ENCODE measurements around the gene SREBF2. TPM values are rescaled to one million over a fixed set of nuclear protein-coding genes. Genes with fewer than 3 reads are reported as not detected.
A peak's percentile ranks its signal among the peaks of the same experiment; 100 is the strongest.

SREBF2 gene
- total and polyA plus RNA-seq, 2 experiments from 2014 or later: 113 to 114 TPM

DNA sequence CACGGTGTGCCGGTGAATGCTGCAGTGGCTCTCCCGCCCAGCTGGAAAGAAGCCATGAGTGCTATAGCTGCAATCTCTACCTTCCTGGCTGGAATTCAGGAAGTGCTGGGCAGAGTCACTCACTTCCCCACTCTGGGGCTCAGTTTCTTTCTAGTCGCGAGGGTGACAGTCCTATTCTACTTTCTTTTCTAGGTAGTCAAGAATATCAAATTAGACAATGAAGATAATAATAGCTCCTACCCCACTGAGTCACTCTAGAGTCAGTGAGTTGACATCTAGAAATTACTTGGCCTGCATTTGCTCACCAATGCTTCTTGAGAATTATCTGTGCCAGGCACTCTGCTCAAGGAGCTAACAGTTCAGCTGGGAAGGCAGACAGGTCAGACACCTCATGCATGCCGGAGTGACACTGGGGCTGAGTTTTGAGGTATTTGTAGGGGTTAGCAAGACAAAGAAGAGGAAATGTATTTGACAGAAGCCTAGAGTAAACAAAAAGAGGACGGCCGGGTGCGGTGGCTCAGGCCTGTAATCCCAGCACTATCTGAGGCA is 110.8 kb downstream of the SREBF2 start:
- no peak overlapping the region for H3K4me2 ChIP-seq
- H3K79me2 ChIP-seq: peaks cover 7% of the 10 kb centered on the region
- no peak overlapping the region for H3K4me3 ChIP-seq
- peaks cover 6% of the 10 kb centered on the region for H3K4me1 ChIP-seq (ENCODE audit: insufficient read depth)
- no peaks in the 10 kb centered on the region for H3K9me3 ChIP-seq (ENCODE audit: low read depth)
- no peak overlapping the region for H2AFZ ChIP-seq
- no peaks in the 10 kb centered on the region for H3K9me2 ChIP-seq (replicated peaks; ENCODE audit: insufficient read depth)
- H3K27ac ChIP-seq: no peak overlapping the region
- TF ChIP-seq, protein P1, sequence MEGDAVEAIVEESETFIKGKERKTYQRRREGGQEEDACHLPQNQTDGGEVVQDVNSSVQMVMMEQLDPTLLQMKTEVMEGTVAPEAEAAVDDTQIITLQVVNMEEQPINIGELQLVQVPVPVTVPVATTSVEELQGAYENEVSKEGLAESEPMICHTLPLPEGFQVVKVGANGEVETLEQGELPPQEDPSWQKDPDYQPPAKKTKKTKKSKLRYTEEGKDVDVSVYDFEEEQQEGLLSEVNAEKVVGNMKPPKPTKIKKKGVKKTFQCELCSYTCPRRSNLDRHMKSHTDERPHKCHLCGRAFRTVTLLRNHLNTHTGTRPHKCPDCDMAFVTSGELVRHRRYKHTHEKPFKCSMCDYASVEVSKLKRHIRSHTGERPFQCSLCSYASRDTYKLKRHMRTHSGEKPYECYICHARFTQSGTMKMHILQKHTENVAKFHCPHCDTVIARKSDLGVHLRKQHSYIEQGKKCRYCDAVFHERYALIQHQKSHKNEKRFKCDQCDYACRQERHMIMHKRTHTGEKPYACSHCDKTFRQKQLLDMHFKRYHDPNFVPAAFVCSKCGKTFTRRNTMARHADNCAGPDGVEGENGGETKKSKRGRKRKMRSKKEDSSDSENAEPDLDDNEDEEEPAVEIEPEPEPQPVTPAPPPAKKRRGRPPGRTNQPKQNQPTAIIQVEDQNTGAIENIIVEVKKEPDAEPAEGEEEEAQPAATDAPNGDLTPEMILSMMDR (IDR thresholded peaks at IDR 0.05; ENCODE audit: poor library complexity): no peak
- no peak for TF ChIP-seq EZH2phosphoT487 (IDR thresholded peaks at IDR 0.05; ENCODE audit: low read depth, severe bottlenecking, unreplicated experiment)
- no peak for TF ChIP-seq EZH2 (IDR thresholded peaks at IDR 0.05; ENCODE audit: borderline replicate concordance)
- no peak for DNase-seq (ENCODE audit: low spot score)
- no peaks in the 10 kb centered on the region for H4K20me1 ChIP-seq (ENCODE audit: insufficient read depth, poor library complexity, severe bottlenecking)
- no peaks in the 10 kb centered on the region for H3K36me3 ChIP-seq (replicated peaks; ENCODE audit: insufficient read depth, low read depth)
- 86% methylated on average over 9 of the region's 9 CpGs for WGBS (ENCODE audit: low lambda C conversion rate, missing lambda C conversion rate)
- no peaks in the 10 kb centered on the region for H3K27me3 ChIP-seq

DNA sequence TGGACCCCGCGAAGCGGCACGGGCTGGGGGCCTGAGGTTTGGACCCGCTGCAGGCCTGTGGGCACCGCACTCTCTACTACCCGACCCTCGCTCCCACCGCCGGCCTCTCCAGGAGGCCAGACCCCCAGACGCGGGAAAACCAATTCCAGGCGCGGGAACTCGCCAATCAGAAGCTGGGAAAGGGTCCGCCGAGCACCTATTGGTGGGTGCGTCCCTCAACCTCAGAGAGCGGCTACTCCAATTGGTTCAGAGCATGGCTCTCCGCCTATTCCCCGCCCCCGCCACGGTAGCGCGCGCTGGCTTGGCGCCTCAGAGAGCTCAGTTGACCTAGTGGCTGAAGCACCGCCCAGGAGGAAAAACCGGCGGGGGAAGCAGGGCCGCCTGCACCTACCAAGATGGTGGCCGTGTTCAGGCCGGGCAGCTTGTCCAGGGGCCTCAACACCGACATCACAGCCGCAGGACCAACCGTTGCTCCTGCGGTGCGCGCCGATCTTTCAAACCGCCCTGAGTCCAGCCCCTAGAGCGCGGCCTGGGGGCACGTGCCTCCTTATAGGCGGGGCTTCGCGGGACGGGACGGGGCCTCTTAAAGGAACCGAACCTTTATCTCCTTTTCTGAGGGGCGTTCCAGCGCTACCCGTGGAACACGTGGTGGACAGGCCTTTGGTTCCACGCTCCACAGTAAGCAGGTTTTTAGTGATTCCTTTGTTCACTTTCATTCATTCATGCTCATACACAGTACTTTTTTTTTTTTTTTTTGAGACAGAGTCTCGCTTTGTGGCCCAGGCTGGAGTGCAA is 113.9 kb downstream of the SREBF2 start, which contains the start of gene CENPM:
CENPM (minus strand) TSS at position 524 of the 795 bp plus-strand sequence; CDS start at position 448, 76 bp downstream.
- Histone ChIP-seq H3K36me3 (replicated peaks; ENCODE audit: insufficient read depth, low read depth) (no peaks in the 10 kb centered on the region), H2AFZ (peak within 1 kb of the TSS; percentile 82), H3K79me2 (peaks cover 7% of the 10 kb centered on the region), H3K4me3 (peak within 1 kb of the TSS; percentile 54), H3K27me3 (no peaks in the 10 kb centered on the region), H3K4me2 (peak within 1 kb of the TSS; percentile 94), H4K20me1 (ENCODE audit: insufficient read depth, poor library complexity, severe bottlenecking) (no peaks in the 10 kb centered on the region), H3K27ac (no peak within 1 kb of the TSS), H3K9me2 (replicated peaks; ENCODE audit: insufficient read depth) (no peaks in the 10 kb centered on the region), H3K4me1 (ENCODE audit: insufficient read depth) (peaks cover 6% of the 10 kb centered on the region), H3K9me3 (ENCODE audit: low read depth) (no peaks in the 10 kb centered on the region)
- under 1% methylated on average over 55 of the region's 56 CpGs for WGBS (ENCODE audit: low lambda C conversion rate, missing lambda C conversion rate)
- TF ChIP-seq EZH2 (IDR thresholded peaks at IDR 0.05; ENCODE audit: borderline replicate concordance) (no peak), EZH2phosphoT487 (IDR thresholded peaks at IDR 0.05; ENCODE audit: low read depth, severe bottlenecking, unreplicated experiment) (no peak)
- TF ChIP-seq, protein P1 (IDR thresholded peaks at IDR 0.05; ENCODE audit: poor library complexity): no peak
- DNase-seq (ENCODE audit: low spot score): peak; percentile 96

DNA sequence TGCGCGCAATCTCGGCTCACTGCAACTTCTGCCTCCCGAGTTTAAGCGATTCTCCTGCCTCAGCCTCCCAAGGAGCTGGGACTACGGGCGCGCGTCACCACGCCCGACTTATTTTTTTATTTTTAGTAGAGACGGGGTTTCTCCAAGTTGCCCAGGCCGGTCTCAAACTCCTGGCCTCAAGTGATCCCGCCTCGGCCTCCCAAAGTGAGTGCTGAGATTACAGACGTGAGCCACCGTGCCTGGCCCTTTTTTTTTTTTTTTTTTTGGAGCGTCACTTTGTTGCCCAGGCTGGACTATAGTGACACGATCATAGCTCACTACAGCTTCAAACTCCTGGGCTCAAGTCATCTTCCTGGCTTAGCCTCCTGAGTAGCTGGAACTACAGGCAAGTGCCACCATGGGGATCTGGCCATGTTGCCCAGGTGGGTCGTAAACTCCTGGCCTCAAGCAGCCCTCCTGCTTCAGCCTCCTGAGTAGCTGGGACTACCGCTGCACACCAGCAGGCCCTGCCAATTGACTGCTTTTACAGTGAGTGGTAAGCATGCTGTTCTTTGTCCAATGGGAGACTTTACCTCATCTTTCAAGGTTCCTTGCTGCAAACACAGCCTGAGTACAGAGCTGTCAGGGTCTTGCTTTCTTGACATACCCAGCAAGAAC is 114.6 kb downstream of the SREBF2 start:
- Histone ChIP-seq H3K79me2 (peaks cover 7% of the 10 kb centered on the region), H4K20me1 (ENCODE audit: insufficient read depth, poor library complexity, severe bottlenecking) (no peaks in the 10 kb centered on the region), H3K36me3 (replicated peaks; ENCODE audit: insufficient read depth, low read depth) (no peaks in the 10 kb centered on the region), H2AFZ (peak overlapping the region; percentile 27), H3K4me3 (no peak overlapping the region), H3K4me1 (ENCODE audit: insufficient read depth) (peaks cover 6% of the 10 kb centered on the region), H3K9me3 (ENCODE audit: low read depth) (no peaks in the 10 kb centered on the region), H3K9me2 (replicated peaks; ENCODE audit: insufficient read depth) (no peaks in the 10 kb centered on the region), H3K27me3 (no peaks in the 10 kb centered on the region), H3K27ac (no peak overlapping the region), H3K4me2 (peak overlapping the region; percentile 94)
- WGBS (ENCODE audit: low lambda C conversion rate, missing lambda C conversion rate): 91% methylated on average over 16 of the region's 21 CpGs
- TF ChIP-seq, protein P1 (IDR thresholded peaks at IDR 0.05; ENCODE audit: poor library complexity): no peak
- TF ChIP-seq EZH2 (IDR thresholded peaks at IDR 0.05; ENCODE audit: borderline replicate concordance): no peak
- no peak for TF ChIP-seq EZH2phosphoT487 (IDR thresholded peaks at IDR 0.05; ENCODE audit: low read depth, severe bottlenecking, unreplicated experiment)
- no peak for DNase-seq (ENCODE audit: low spot score)
